ENCODE data around the gene ARID3C.
A peak's percentile ranks its signal among the peaks of the same experiment; 100 is the strongest.

Gene ARID3C

DNA sequence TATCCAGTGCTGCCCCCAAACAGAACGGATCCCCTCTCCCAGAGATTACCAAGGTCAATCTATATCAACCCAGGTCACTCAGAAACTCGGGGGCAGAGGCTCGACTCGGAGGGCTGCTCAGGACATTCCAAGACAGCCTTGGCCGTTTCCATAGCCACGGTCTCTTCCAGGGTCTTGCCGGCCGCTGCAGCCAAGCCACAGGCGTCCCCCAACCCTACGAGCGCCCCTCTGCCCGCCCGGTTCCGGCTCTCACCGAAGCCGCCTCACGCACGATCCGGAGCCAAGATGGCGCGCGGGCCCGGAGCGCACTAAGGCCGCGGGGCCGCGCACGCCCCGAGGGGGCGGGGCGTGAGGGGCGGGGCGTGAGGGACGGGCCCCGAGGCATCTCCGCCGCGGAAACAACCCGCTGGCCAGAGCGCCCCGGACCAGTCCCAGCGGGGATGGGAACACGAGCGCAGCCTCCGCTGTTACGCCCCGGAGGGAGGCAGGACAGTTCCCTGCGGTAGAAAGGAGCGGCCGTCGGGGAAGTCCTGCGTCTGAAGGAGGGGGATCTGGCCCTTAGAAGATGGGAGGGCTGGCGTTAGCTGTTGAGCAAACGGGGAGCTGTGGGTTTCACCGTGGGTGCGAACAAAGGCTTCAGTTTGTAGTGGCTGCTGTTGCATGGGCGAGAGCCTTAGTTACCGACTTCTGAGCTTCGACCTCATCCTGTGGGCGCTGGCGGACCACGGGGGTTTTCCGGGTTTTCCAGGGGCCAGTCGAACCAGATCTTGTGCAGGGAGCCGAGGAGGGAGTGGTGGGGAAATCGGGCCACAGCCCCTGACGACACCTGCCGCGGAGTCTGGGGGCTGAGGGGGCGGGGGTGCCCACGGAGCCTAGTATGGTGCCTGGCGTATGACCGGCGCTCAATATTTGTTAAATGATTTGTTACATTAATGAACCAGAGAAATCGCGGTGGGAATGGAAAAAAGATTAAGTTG, 16.8 kb downstream of the ARID3C start, which contains the start of gene RPP25L:
Gene RPP25L, minus strand, starts transcription at position 287 of the 977 bp plus-strand sequence. CDS start 801 bp downstream, outside the sequence.
- Histone ChIP-seq H3K27me3 (ENCODE audit: insufficient read depth, low read length) (no peaks in the 10 kb centered on the region), H3K9ac (ENCODE audit: low read length) (peak within 1 kb of the TSS; percentile 70), H4K91ac (ENCODE audit: low read depth, low read length) (peak within 1 kb of the TSS; percentile 65), H2AFZ (ENCODE audit: insufficient read depth, low read length, poor library complexity) (peak within 1 kb of the TSS; percentile 81), H3K4me1 (ENCODE audit: control insufficient read depth in 1 of 2, insufficient read depth in 2 of 2, low read length in 2 of 2) (peaks cover 6 to 10% of the 10 kb centered on the region in 2 experiments), H3K79me1 (ENCODE audit: low read length) (peaks cover 8% of the 10 kb centered on the region), H3K79me2 (ENCODE audit: control insufficient read depth, insufficient read depth, low read length, poor library complexity) (peaks cover 8% of the 10 kb centered on the region), H3K27ac (ENCODE audit: low read depth, low read length) (no peak within 1 kb of the TSS), H3K36me3 (ENCODE audit: control insufficient read depth in 1 of 2, insufficient read depth in 2 of 2, low read length in 2 of 2) (peaks cover 2 to 4% of the 10 kb centered on the region in 2 experiments), H3K9me3 (ENCODE audit: insufficient read depth, low read depth, low read length) (no peaks in the 10 kb centered on the region), H3K14ac (ENCODE audit: low read length) (peak within 1 kb of the TSS; percentile 66), H3K23ac (ENCODE audit: low read length) (no peak within 1 kb of the TSS), H4K12ac (ENCODE audit: low read depth, low read length) (peak within 1 kb of the TSS; percentile 67), H2BK120ac (ENCODE audit: insufficient read depth, low read length, poor library complexity) (peak within 1 kb of the TSS; percentile 50), H3K4me2 (ENCODE audit: low read length) (peak within 1 kb of the TSS; percentile 67), H2BK12ac (ENCODE audit: low read length) (no peak within 1 kb of the TSS), H3K4me3 (ENCODE audit: low read depth, low read length) (peak within 1 kb of the TSS; percentile 83), H2AK5ac (ENCODE audit: low read length) (peak within 1 kb of the TSS; percentile 19), H4K8ac (ENCODE audit: low read depth, low read length) (peak within 1 kb of the TSS; percentile 72), H2BK5ac (ENCODE audit: low read depth, low read length, poor library complexity) (no peak within 1 kb of the TSS), H3K4ac (ENCODE audit: low read depth, low read length) (peak within 1 kb of the TSS; percentile 12), H3K18ac (ENCODE audit: low read length) (peak within 1 kb of the TSS; percentile 64)
- peak; percentile 84 to 96 for DNase-seq
- no CpG with 5 or more reads among the region's 77 CpGs for WGBS (ENCODE audit: extremely low coverage, insufficient coverage, insufficient read length)

- no CpG with 5 or more reads among the region's 10 CpGs for WGBS (ENCODE audit: extremely low coverage, insufficient coverage, insufficient read length)
- peaks cover 2% of the 10 kb centered on the region in 2 experiments for H3K36me3 ChIP-seq (ENCODE audit: control insufficient read depth in 1 of 2, insufficient read depth in 2 of 2, low read length in 2 of 2)
- peak overlapping the region; percentile 67 for H4K12ac ChIP-seq (ENCODE audit: low read depth, low read length)
- no peak overlapping the region for H2BK12ac ChIP-seq (ENCODE audit: low read length)
- H2AK5ac ChIP-seq (ENCODE audit: low read length) = peak overlapping the region; percentile 8
- H3K4me1 ChIP-seq (ENCODE audit: control insufficient read depth in 1 of 2, insufficient read depth in 2 of 2, low read length in 2 of 2) = peaks cover 6 to 10% of the 10 kb centered on the region in 2 experiments
- H3K18ac ChIP-seq (ENCODE audit: low read length) = peak overlapping the region; percentile 64
- H4K8ac ChIP-seq (ENCODE audit: low read depth, low read length) = peak overlapping the region; percentile 72
- H3K27ac ChIP-seq (ENCODE audit: low read depth, low read length) = no peak overlapping the region
- H2BK120ac ChIP-seq (ENCODE audit: insufficient read depth, low read length, poor library complexity) = peak overlapping the region; percentile 50
- peak overlapping the region; percentile 67 for H3K4me2 ChIP-seq (ENCODE audit: low read length)
- H2BK5ac ChIP-seq (ENCODE audit: low read depth, low read length, poor library complexity) = no peak overlapping the region
- H3K9me3 ChIP-seq (ENCODE audit: insufficient read depth, low read depth, low read length) = no peaks in the 10 kb centered on the region
- H4K91ac ChIP-seq (ENCODE audit: low read depth, low read length) = peak overlapping the region; percentile 65
- peak overlapping the region; percentile 83 for H3K4me3 ChIP-seq (ENCODE audit: low read depth, low read length)
- no peak for DNase-seq
- H3K14ac ChIP-seq (ENCODE audit: low read length) = peak overlapping the region; percentile 66
- H3K79me2 ChIP-seq (ENCODE audit: control insufficient read depth, insufficient read depth, low read length, poor library complexity) = peaks cover 8% of the 10 kb centered on the region
- H3K4ac ChIP-seq (ENCODE audit: low read depth, low read length) = peak overlapping the region; percentile 12
- H3K23ac ChIP-seq (ENCODE audit: low read length) = no peak overlapping the region
- peak overlapping the region; percentile 81 for H2AFZ ChIP-seq (ENCODE audit: insufficient read depth, low read length, poor library complexity)
- H3K79me1 ChIP-seq (ENCODE audit: low read length) = peaks cover 8% of the 10 kb centered on the region
- no peaks in the 10 kb centered on the region for H3K27me3 ChIP-seq (ENCODE audit: insufficient read depth, low read length)
- peak overlapping the region; percentile 70 for H3K9ac ChIP-seq (ENCODE audit: low read length)
Observed at GRCh38 chr9:34611251-34611810, 17.5 kb downstream of the ARID3C start.

DNA sequence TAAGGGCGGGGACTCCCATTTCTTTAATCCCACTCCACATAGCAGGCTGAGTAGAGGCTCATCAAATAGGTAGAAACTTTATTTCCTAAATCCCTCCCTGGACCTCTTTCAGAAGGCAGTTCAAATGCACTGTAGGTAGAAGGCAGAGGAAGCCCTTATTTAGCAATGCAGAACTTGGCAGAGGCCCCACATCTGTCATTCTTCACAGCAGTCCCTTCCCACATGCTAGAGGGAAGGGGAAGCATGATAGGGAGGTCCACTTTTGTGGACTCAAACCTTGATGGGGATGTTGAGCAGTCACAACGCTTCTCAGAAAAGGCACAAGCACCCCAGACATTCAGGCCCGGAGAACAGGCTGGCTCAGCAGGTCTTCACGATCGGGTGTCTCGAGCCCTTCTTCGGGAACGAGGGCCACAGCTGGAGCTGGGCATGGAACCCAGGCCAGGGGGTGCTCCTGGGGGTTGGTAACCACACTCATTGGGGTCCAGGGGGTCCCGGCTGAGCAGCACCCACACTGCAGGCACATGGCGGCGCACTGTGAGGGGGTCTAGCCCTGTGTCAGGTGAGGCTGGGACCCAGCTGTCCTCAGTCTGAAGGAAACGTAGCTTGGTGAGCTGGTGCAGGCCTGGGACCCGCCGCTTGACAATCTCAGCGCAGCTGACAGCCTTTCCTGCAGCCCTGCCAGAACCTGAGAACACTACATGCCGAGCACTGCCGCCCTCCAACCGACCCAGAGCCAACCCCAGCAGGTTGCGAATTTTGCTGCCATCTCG, 18.2 kb downstream of the ARID3C start:
- Histone ChIP-seq H3K4me3 (ENCODE audit: low read depth, low read length) (no peak overlapping the region), H3K79me2 (ENCODE audit: control insufficient read depth, insufficient read depth, low read length, poor library complexity) (peaks cover 8% of the 10 kb centered on the region), H3K4me2 (ENCODE audit: low read length) (no peak overlapping the region), H2BK5ac (ENCODE audit: low read depth, low read length, poor library complexity) (no peak overlapping the region), H3K9ac (ENCODE audit: low read length) (no peak overlapping the region), H3K36me3 (ENCODE audit: control insufficient read depth in 1 of 2, insufficient read depth in 2 of 2, low read length in 2 of 2) (peaks cover 0 to 2% of the 10 kb centered on the region in 2 experiments), H3K18ac (ENCODE audit: low read length) (no peak overlapping the region), H3K23ac (ENCODE audit: low read length) (no peak overlapping the region), H3K27me3 (ENCODE audit: insufficient read depth, low read length) (no peaks in the 10 kb centered on the region), H4K12ac (ENCODE audit: low read depth, low read length) (no peak overlapping the region), H2AK5ac (ENCODE audit: low read length) (no peak overlapping the region), H3K4ac (ENCODE audit: low read depth, low read length) (no peak overlapping the region), H3K27ac (ENCODE audit: low read depth, low read length) (no peak overlapping the region), H2AFZ (ENCODE audit: insufficient read depth, low read length, poor library complexity) (peak overlapping the region; percentile 81), H4K91ac (ENCODE audit: low read depth, low read length) (no peak overlapping the region), H3K79me1 (ENCODE audit: low read length) (peaks cover 8% of the 10 kb centered on the region), H2BK120ac (ENCODE audit: insufficient read depth, low read length, poor library complexity) (no peak overlapping the region), H4K8ac (ENCODE audit: low read depth, low read length) (no peak overlapping the region), H3K9me3 (ENCODE audit: insufficient read depth, low read depth, low read length) (no peaks in the 10 kb centered on the region), H2BK12ac (ENCODE audit: low read length) (no peak overlapping the region), H3K14ac (ENCODE audit: low read length) (no peak overlapping the region), H3K4me1 (ENCODE audit: control insufficient read depth in 1 of 2, insufficient read depth in 2 of 2, low read length in 2 of 2) (peaks cover 6 to 10% of the 10 kb centered on the region in 2 experiments)
- WGBS (ENCODE audit: extremely low coverage, insufficient coverage, insufficient read length) = no CpG with 5 or more reads among the region's 20 CpGs
- DNase-seq = no peak

DNA sequence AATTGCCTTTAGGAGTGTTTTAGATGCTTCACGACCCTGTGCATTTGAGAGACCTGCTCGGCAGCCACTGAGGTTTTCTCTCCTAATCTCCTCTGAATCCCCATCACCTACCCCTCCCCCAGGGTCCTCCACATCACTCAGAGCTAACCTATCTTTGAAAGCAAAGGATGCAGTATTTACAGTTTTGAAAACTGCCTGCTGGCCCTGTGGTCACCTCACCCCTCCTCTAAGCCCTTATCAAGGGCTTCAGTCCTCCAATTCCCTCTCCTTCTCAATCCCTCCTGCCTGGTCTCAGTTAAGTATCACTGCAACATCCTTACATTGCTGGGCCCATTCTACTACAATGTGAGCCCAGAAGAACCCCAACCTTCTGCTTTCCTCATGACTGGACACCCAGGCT, 21.5 kb downstream of the ARID3C start:
- H3K27me3 ChIP-seq (ENCODE audit: insufficient read depth, low read length) = no peaks in the 10 kb centered on the region
- H4K91ac ChIP-seq (ENCODE audit: low read depth, low read length) = no peak overlapping the region
- no peak for DNase-seq
- no peaks in the 10 kb centered on the region for H3K36me3 ChIP-seq (ENCODE audit: control insufficient read depth in 1 of 2, insufficient read depth in 2 of 2, low read length in 2 of 2)
- H2BK5ac ChIP-seq (ENCODE audit: low read depth, low read length, poor library complexity) = no peak overlapping the region
- H4K8ac ChIP-seq (ENCODE audit: low read depth, low read length) = no peak overlapping the region
- no peak overlapping the region for H3K14ac ChIP-seq (ENCODE audit: low read length)
- H4K12ac ChIP-seq (ENCODE audit: low read depth, low read length) = no peak overlapping the region
- H3K4me3 ChIP-seq (ENCODE audit: low read depth, low read length) = no peak overlapping the region
- H3K23ac ChIP-seq (ENCODE audit: low read length) = no peak overlapping the region
- no peak overlapping the region for H3K9ac ChIP-seq (ENCODE audit: low read length)
- peaks cover 8% of the 10 kb centered on the region for H3K79me1 ChIP-seq (ENCODE audit: low read length)
- no peak overlapping the region for H3K4me2 ChIP-seq (ENCODE audit: low read length)
- H2BK120ac ChIP-seq (ENCODE audit: insufficient read depth, low read length, poor library complexity) = no peak overlapping the region
- H3K4ac ChIP-seq (ENCODE audit: low read depth, low read length) = no peak overlapping the region
- H2AK5ac ChIP-seq (ENCODE audit: low read length) = no peak overlapping the region
- no CpG with 5 or more reads among the region's 2 CpGs for WGBS (ENCODE audit: extremely low coverage, insufficient coverage, insufficient read length)
- no peak overlapping the region for H2AFZ ChIP-seq (ENCODE audit: insufficient read depth, low read length, poor library complexity)
- peaks cover 7% of the 10 kb centered on the region for H3K79me2 ChIP-seq (ENCODE audit: control insufficient read depth, insufficient read depth, low read length, poor library complexity)
- H3K27ac ChIP-seq (ENCODE audit: low read depth, low read length) = no peak overlapping the region
- H3K18ac ChIP-seq (ENCODE audit: low read length) = no peak overlapping the region
- H3K9me3 ChIP-seq (ENCODE audit: insufficient read depth, low read depth, low read length) = no peaks in the 10 kb centered on the region
- H3K4me1 ChIP-seq (ENCODE audit: control insufficient read depth in 1 of 2, insufficient read depth in 2 of 2, low read length in 2 of 2) = peaks cover 6 to 7% of the 10 kb centered on the region in 2 experiments
- no peak overlapping the region for H2BK12ac ChIP-seq (ENCODE audit: low read length)
